Gastrocnemius medialis (tissue), 4 donors: ENCODE results near the gene SLC11A2. TPM values are rescaled to one million over a fixed set of nuclear protein-coding genes. Genes with fewer than 3 reads are reported as not detected.
A peak's percentile ranks its signal among the peaks of the same experiment; 100 is the strongest.

ENCODE experiments used
- ATAC-seq, 2 donors: fragments of 150-250 bp; one replicate each; pipeline ENCODE4 v1.9.1; 2016
- DNase-seq, 2 donors: peaks; one replicate each; pipeline ENCODE4 v3.0.0-alpha.2; 2019
- H3K27ac ChIP-seq, 4 donors: fragments of 200-600 bp; sonication (generic); 1 replicate in 1 of 4; 2 replicates in 3 of 4; pipeline ENCODE4 v1.5.1; 2016 to 2018; ENCODE audit warnings: mild to moderate bottlenecking in 2 of 4, moderate library complexity in 1 of 4
- H3K27me3 ChIP-seq, 3 donors: fragments of 200-600 bp; sonication (generic) in 2 of 3; 1 replicate in 1 of 3; 2 replicates in 2 of 3; pipeline versions ENCODE4 v1.5.1 to v1.6.0; 2016 to 2019; ENCODE audit warnings: mild to moderate bottlenecking in 1 of 3, moderate library complexity in 1 of 3
- H3K36me3 ChIP-seq, 2 donors: fragments of 200-600 bp; sonication (generic) in 1 of 2; one replicate each; pipeline ENCODE4 v1.5.1; 2017 to 2018
- H3K4me1 ChIP-seq, 2 donors: fragments of 200-600 bp; sonication (generic) in 1 of 2; one replicate each; pipeline ENCODE4 v1.5.1; 2016 to 2017; ENCODE audit warnings: mild to moderate bottlenecking in 2 of 2
- H3K4me3 ChIP-seq, 4 donors: fragments of 200-600 bp; sonication (generic) in 3 of 4; 1 replicate in 1 of 4; 2 replicates in 3 of 4; pipeline ENCODE4 v1.5.1; 2016 to 2019; ENCODE audit warnings: mild to moderate bottlenecking in 2 of 4
- H3K9me3 ChIP-seq, 3 donors: fragments of 200-600 bp; sonication (generic) in 2 of 3; 1 replicate in 1 of 3; 2 replicates in 2 of 3; pipeline ENCODE4 v1.5.1; 2016 to 2019
- POLR2A ChIP-seq, 2 donors: fragments of 450-650 bp; IDR thresholded peaks; one replicate each; pipeline ENCODE4 v1.6.1; 2017; ENCODE audit warnings: antibody characterized with exemption in 2 of 2, mild to moderate bottlenecking in 2 of 2, moderate library complexity in 2 of 2
- in situ Hi-C, 4 donors: fragments of 200-750 bp; cut with MboI; loops; one replicate each; pipeline versions ENCODE4 v1.15.0 to v1.8.0; 2017; ENCODE audit warnings: low sequenced_read_pairs in 4 of 4
- intact Hi-C: fragments of 100-400 bp; cut with DNase I; formaldehyde crosslinking; loops from one replicate; pipeline ENCODE4 v1.15.1; 2023; ENCODE audit warnings: low total_unique reads
- total RNA-seq, 4 donors: library from RNA; depleted of rRNA; stranded (reverse); fragments of >200 nt; gene quantifications; one replicate each; pipeline versions ENCODE4 v1.1.0 to v1.2.3, GENCODE V29; 2016
- TF ChIP-seq, protein P1 (sequence below), 5 experiments: fragments of 450-650 bp in 3 of 5; fragments of 200-600 bp in 2 of 5; sonication (generic) in 2 of 5; IDR thresholded peaks in 4 of 5; conservative IDR thresholded peaks in 1 of 5; 1 replicate in 4 of 5; 2 replicates in 1 of 5; pipeline ENCODE4 v1.5.1; 2016 to 2019; ENCODE audit warnings: antibody characterized with exemption in 5 of 5, mild to moderate bottlenecking in 3 of 5, moderate library complexity in 3 of 5

SLC11A2 gene
- total RNA-seq, 4 donors from 2014 or later: 24.0 to 65.4 (median 47.0) TPM

DNA sequence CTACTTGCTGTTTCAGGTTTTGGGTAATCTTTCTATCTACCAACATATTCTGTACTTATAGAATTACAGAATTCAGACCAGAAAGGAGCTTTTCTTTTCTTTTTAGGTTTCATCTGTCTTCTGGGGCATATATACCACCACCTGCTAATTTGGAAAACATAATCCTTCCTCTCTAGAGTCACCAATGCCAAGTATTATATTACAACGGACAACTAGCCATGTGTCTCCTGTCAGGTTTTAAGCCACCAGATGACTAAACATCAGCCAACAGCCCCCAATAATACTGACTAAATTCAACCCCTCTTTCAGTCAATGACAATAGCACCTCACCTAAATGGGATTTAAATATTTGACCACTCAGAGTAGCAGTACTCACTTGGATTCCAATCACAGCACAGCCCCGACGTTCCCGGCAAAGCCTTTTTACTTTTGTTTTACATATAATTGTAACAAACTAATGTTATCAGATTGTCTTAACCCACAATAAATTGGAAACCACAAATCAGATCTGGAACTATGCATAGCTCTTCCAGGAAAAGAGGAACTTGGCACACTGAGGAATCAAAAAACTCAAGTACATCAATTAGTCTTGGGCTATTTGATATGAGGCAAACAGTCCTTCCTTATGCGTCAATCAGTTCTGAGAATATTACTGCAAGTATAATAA is 13.5 kb downstream of the SLC11A2 start:
- intact Hi-C loops (no loop called here), in situ Hi-C loops (no loop called here)
- Histone ChIP-seq H3K36me3 (peaks cover 0 to 1% of the 10 kb centered on the region in 2 donors), H3K9me3 (no peaks in the 10 kb centered on the region), H3K27ac (peak overlapping the region; percentile 72 to 89 (median 80)), H3K4me1 (peaks cover 47 to 50% of the 10 kb centered on the region in 2 donors), H3K27me3 (no peaks in the 10 kb centered on the region), H3K4me3 (peak overlapping the region in 3 of 4 donors; percentile 4 to 11 (median 5))
- ATAC-seq (peak; percentile 34 to 52), DNase-seq (no peak)
- no peak for TF ChIP-seq POLR2A (IDR thresholded peaks at IDR 0.05)
- TF ChIP-seq, protein P1, sequence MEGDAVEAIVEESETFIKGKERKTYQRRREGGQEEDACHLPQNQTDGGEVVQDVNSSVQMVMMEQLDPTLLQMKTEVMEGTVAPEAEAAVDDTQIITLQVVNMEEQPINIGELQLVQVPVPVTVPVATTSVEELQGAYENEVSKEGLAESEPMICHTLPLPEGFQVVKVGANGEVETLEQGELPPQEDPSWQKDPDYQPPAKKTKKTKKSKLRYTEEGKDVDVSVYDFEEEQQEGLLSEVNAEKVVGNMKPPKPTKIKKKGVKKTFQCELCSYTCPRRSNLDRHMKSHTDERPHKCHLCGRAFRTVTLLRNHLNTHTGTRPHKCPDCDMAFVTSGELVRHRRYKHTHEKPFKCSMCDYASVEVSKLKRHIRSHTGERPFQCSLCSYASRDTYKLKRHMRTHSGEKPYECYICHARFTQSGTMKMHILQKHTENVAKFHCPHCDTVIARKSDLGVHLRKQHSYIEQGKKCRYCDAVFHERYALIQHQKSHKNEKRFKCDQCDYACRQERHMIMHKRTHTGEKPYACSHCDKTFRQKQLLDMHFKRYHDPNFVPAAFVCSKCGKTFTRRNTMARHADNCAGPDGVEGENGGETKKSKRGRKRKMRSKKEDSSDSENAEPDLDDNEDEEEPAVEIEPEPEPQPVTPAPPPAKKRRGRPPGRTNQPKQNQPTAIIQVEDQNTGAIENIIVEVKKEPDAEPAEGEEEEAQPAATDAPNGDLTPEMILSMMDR (IDR thresholded peaks at IDR 0.05 in 4 of 5, conservative IDR thresholded peaks at IDR 0.05 in 1 of 5): no peak

DNA sequence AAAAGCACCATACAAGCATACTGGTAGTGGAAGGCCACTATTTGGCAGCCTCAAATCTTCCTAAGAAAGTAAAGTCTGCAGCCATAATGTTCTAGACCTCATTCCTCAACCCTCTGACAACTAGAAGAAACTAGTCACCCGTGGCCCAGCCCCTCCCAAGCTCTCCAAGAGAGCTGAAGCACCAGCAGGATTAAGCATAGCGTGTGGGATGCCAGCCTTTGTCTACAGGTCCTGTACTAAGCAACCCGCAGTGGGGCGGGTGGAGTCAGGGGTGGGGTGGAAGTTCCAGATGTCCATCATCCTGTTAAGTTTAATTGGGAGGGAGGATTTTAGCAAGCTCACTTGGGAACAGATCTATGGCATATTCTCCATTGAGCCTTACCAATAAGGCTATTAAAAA is 14.2 kb downstream of the SLC11A2 start:
- Histone ChIP-seq H3K4me1 (peaks cover 45 to 47% of the 10 kb centered on the region in 2 donors), H3K36me3 (peaks cover 0 to 9% of the 10 kb centered on the region in 2 donors), H3K27me3 (no peaks in the 10 kb centered on the region), H3K4me3 (no peak overlapping the region), H3K9me3 (no peaks in the 10 kb centered on the region), H3K27ac (peak overlapping the region; percentile 72 to 89 (median 80))
- in situ Hi-C loops: no loop called here
- TF ChIP-seq, protein P1 (IDR thresholded peaks at IDR 0.05 in 4 of 5, conservative IDR thresholded peaks at IDR 0.05 in 1 of 5): no peak
- TF ChIP-seq POLR2A (IDR thresholded peaks at IDR 0.05): no peak
- intact Hi-C loops: no loop called here
- DNase-seq: peak in 1 of 2 donors; percentile 47
- ATAC-seq: no peak

GRCh38 chr12:51009056-51009440 is 17.1 kb downstream of the SLC11A2 start:
- ATAC-seq (peak; percentile 81 to 89), DNase-seq (peak; percentile 81 to 86)
- in situ Hi-C loops (no loop called here), intact Hi-C loops (no loop called here)
- Histone ChIP-seq H3K4me1 (peaks cover 35 to 37% of the 10 kb centered on the region in 2 donors), H3K27me3 (no peaks in the 10 kb centered on the region), H3K27ac (peak overlapping the region; percentile 72 to 89 (median 80)), H3K9me3 (no peaks in the 10 kb centered on the region), H3K4me3 (peak overlapping the region; percentile 8 to 46 (median 28)), H3K36me3 (peaks cover 0 to 25% of the 10 kb centered on the region in 2 donors)
- TF ChIP-seq, protein P1 (IDR thresholded peaks at IDR 0.05 in 4 of 5, conservative IDR thresholded peaks at IDR 0.05 in 1 of 5): no peak
- TF ChIP-seq POLR2A (IDR thresholded peaks at IDR 0.05): peak; percentile 47 to 57

GRCh38 chr12:51008329-51009055 is 17.7 kb downstream of the SLC11A2 start:
- peak overlapping the region; percentile 8 to 46 (median 28) for H3K4me3 ChIP-seq
- H3K27me3 ChIP-seq: no peaks in the 10 kb centered on the region
- no peaks in the 10 kb centered on the region for H3K9me3 ChIP-seq
- H3K27ac ChIP-seq: peak overlapping the region; percentile 72 to 89 (median 80)
- intact Hi-C loops (no loop called here), in situ Hi-C loops (no loop called here)
- DNase-seq: no peak
- peaks cover 0 to 29% of the 10 kb centered on the region in 2 donors for H3K36me3 ChIP-seq
- H3K4me1 ChIP-seq: peaks cover 29 to 32% of the 10 kb centered on the region in 2 donors
- no peak for ATAC-seq
- TF ChIP-seq, protein P1 (IDR thresholded peaks at IDR 0.05 in 4 of 5, conservative IDR thresholded peaks at IDR 0.05 in 1 of 5): no peak
- no peak for TF ChIP-seq POLR2A (IDR thresholded peaks at IDR 0.05)
